ENCODE results near the gene EZH1.

Gene EZH1

GRCh38 chr17:42682722-42683403 is 62.0 kb downstream of the EZH1 start:
- DNase-seq (ENCODE audit: low spot score), result no peak

GRCh38 chr17:42681976-42682721 is 62.7 kb downstream of the EZH1 start, which contains the start of gene CNTNAP1:
CNTNAP1 (plus strand) TSS chr17:42682531; CDS start chr17:42682830, 299 bp downstream.
- DNase-seq (ENCODE audit: low spot score), result no peak

GRCh38 chr17:42680331-42680808 is 64.5 kb downstream of the EZH1 start:
- DNase-seq (ENCODE audit: low spot score), result no peak

GRCh38 chr17:42679492-42680330 is 65.1 kb downstream of the EZH1 start:
- no peak for DNase-seq (ENCODE audit: low spot score)

- no peak for DNase-seq (ENCODE audit: low spot score)
Observed at GRCh38 chr17:42678951-42679491, 65.8 kb downstream of the EZH1 start.

GRCh38 chr17:42677921-42678781 is 66.7 kb downstream of the EZH1 start:
- DNase-seq (ENCODE audit: low spot score), result peak; percentile 86

GRCh38 chr17:42677012-42677857 is 67.6 kb downstream of the EZH1 start:
- peak; percentile 99 for DNase-seq (ENCODE audit: low spot score)

GRCh38 chr17:42676424-42677011 is 68.3 kb downstream of the EZH1 start, which contains the start of gene PLEKHH3:
PLEKHH3 (minus strand) TSS chr17:42676994; CDS start chr17:42676563, 431 bp downstream.
- DNase-seq (ENCODE audit: low spot score), result no peak

- no peak for DNase-seq (ENCODE audit: low spot score)
Observed at GRCh38 chr17:42675965-42676423, 68.8 kb downstream of the EZH1 start.

- DNase-seq (ENCODE audit: low spot score), result no peak
Observed at GRCh38 chr17:42675348-42675964, 69.4 kb downstream of the EZH1 start.

- DNase-seq (ENCODE audit: low spot score), result no peak
Observed at GRCh38 chr17:42674755-42675347, 70.0 kb downstream of the EZH1 start.

- no peak for DNase-seq (ENCODE audit: low spot score)
Observed at GRCh38 chr17:42673885-42674754, 70.7 kb downstream of the EZH1 start.

- no peak for DNase-seq (ENCODE audit: low spot score)
Observed at GRCh38 chr17:42673266-42673884, 71.5 kb downstream of the EZH1 start.

- DNase-seq (ENCODE audit: low spot score), result no peak
Observed at GRCh38 chr17:42672038-42672437, 72.8 kb downstream of the EZH1 start.

GRCh38 chr17:42670789-42671657 is 73.8 kb downstream of the EZH1 start:
- DNase-seq (ENCODE audit: low spot score), result no peak

All from putamen (tissue), 1 donor.